Dermis blood vessel endothelial cell (primary cell): ENCODE data around the gene MED8. TPM values are rescaled to one million over a fixed set of nuclear protein-coding genes. Genes with fewer than 3 reads are reported as not detected.
A peak's percentile ranks its signal among the peaks of the same experiment; 100 is the strongest.
"Not testable (repeated sequence)": the region's sequence is repeated elsewhere in the genome, so short reads cannot be mapped to it uniquely, and the experiment has no call there.

Experiments used
- DNase-seq: peaks from one replicate; pipeline ENCODE4 v3.0.0; 2010
- total RNA-seq: library from RNA; depleted of rRNA; stranded (reverse); fragments of >200 nt; gene quantifications from 2 replicates; pipeline ENCODE4 v1.2.3, GENCODE V29; 2014

Gene MED8
- total RNA-seq, 1 donor from 2014 or later: 51.9 TPM

GRCh38 chr1:43421976-43422750 lies 32.6 kb upstream of the MED8 start:
- no peak for DNase-seq

DNA sequence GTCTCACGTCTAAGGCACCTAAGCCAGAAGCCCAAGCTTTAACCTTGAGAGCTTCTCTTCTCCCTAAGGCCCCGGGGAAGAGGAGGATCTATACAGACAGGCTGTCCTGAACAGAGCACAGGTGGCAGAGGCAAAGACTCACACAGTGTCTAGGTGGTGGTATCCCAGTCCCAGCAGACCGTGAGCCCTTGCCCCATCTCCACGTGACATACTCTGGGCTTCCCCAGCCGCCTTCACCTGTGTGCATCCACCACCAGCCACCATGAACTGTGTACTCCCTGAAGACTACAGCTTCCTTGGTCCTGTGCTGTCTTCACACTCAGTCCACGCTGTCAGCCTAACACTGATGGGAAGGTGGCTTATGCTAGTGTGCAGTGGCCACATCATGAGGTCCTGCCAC lies 31.8 kb upstream of the MED8 start:
- no peak for DNase-seq

- DNase-seq: no peak
Measured at GRCh38 chr1:43420874-43421273, 31.3 kb upstream of the MED8 start.

GRCh38 chr1:43419627-43420425 lies 30.2 kb upstream of the MED8 start:
- DNase-seq: no peak

- no peak for DNase-seq
Measured at GRCh38 chr1:43418858-43419257, 29.3 kb upstream of the MED8 start.

DNA sequence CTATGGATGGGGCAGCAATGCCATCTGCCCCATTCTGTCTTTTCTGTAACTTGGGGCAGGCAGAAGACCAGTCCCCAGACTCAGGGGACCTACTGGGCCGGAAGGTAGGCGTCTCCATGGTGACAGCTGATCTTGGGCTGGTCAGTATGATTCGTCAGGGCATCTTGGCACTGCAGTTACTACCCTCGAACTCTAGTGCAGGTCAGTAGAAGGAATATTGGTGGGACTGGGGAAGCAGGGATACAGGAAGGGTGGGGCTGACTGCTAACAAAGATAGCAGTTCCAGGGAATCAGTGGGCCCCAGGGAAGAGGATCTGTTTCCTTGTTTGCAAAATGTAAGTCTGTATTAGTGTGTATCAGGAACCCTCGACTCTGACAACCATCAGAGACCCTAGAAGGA lies 26.3 kb upstream of the MED8 start:
- no peak for DNase-seq

DNA sequence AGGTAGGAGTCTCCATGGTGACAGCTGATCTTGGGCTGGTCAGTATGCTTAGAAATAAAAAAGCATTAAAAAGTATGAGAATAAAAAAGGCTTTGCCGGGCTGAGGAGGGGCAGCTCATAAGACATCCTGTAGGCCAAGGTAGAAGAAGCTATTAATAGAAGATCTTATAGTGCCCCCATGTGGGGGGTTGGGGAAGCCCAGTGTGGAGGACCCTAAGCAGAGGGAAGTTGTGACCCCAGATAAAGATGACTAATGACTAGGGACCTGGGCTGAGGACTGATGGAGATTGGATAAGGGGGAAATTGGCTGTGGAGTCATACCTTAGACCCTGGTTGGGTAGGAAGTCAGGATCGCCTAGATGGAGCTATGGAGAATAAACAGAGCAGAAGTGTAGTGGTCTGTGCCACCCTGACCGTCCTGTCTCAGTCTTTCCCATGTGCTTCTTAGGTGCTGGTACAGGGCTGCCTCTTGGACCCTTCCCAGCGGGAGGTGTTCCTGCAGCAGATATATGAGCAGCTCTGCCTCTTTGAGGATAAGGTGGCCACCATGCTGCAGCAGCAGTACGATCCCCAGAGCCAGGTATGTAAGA lies 25.1 kb upstream of the MED8 start:
- peak; percentile 84 for DNase-seq

GRCh38 chr1:43413426-43413825 lies 23.8 kb upstream of the MED8 start:
- not testable (repeated sequence) for DNase-seq

- DNase-seq: peak; percentile 50
Measured at GRCh38 chr1:43410571-43410970, 21.0 kb upstream of the MED8 start.

GRCh38 chr1:43405876-43406234 lies 16.3 kb upstream of the MED8 start:
- DNase-seq: no peak

GRCh38 chr1:43405219-43405875 lies 15.7 kb upstream of the MED8 start:
- no peak for DNase-seq

DNA sequence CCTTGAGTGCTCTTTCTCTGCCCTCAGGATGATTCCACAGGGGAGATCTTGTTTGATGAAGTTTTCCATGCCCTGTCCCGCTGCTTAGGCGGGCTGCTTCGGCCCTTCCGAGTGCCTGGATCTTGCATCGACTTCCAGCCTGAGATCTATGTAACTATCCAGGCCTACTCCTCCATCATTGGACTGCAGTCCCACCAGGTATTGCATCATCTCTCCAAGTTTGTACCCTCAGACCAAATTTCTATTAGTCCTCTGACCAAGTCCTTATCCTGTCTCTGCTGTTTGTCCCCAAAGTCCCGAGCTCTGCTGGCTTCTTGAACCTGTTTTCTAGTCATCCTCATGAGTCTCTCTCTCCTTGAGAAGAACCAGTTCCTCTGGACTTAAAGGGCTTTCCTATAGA lies 14.8 kb upstream of the MED8 start:
- DNase-seq: no peak

DNA sequence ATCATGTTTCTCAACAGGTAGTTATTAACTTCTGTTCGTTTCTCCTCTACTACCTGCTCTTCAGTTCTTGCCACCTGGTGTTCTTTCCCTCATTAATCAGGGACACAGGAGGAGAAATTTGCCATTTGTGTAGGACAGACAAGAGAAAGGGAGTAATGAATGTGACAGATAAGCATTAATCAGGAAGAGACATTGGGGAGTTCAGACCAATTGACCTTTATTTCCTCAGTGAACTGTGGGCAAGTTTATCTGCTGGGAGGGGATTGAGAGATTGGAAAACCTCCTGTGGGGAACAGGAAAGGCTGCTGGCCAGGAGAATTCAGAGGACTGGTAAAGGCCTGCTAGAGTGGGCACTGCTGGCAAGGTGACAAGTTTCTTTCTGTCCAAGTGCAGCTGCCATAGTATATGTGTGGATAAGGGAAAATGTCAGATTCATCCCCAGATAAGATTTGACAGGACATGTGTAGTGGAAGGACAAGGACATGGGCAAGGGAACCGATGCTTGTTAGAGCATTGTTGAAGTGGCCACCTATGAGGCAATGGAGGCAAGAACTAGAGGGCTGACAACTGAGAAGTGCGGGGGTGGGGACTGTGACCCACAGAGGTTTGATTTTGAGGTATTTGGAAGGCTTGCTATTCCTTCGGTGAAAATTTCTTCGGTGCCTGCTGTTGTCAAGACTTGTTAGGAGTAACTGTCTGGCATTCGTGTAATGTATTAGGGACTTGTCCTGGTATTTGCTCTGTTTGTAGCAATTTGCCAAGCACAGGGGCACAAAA lies 12.7 kb upstream of the MED8 start:
- peak; percentile 32 for DNase-seq

GRCh38 chr1:43400441-43400840 lies 10.8 kb upstream of the MED8 start:
- DNase-seq: not testable (repeated sequence)

GRCh38 chr1:43398227-43398626 lies 8.6 kb upstream of the MED8 start:
- DNase-seq: no peak

DNA sequence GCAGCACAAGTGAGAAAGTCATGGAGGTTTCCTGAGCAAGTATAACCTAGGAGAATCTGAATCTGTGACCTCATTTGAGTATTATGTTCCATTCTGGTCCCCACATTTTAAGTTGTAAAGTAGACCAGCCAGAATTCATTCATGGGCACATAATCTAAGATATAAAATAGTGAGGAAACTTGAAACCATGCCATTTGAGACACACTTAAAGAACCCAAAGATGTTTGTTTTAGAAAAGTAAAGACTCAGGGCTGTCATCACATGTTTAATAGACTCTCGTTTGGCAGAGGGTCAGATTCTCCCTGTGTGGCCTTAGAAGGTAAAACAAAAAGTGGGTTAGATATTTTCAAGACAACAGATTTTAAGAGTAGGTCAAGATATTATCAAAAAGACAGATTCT lies 6.5 kb upstream of the MED8 start:
- DNase-seq: no peak

- DNase-seq: no peak
Measured at GRCh38 chr1:43395523-43395922, 5.9 kb upstream of the MED8 start.

DNA sequence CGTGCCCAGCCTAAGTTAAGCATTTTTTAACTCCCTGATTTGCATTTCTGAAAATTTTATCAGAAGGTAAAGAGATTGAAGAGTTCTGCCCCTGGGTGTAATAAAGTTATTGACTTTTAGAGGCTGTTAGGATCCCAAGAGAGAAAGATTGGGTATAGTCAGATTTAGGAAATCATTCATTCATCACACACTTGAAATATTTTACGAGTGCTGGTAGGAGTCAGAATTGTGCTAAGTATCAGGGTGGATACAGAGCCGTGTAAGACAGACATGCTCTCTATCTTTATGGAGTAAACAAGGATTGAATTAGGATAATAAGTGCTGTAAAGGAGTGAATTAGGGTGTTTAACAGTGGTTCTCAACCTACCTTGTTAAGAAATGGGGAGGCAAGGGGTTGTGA lies 3.1 kb upstream of the MED8 start:
- no peak for DNase-seq

DNA sequence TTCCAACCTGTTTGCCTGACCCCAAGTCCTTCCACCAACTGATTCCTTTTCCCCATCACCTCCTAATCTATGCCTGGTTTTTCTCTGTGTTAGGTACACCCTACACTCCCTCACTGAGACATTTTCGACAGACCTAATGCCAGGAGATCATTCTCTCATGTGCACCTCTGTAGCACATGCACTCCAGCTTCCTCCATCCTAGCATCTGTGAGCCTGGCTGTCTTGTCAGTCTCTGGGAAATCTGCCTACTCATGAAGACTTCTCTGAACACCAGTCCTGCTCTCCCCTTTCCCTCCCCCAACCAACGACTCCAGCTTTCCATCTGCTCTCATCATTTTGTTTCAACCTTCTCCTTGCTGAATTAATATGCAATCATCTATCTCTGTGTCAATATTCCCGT lies 987 bp downstream of the MED8 start:
- no peak for DNase-seq

DNA sequence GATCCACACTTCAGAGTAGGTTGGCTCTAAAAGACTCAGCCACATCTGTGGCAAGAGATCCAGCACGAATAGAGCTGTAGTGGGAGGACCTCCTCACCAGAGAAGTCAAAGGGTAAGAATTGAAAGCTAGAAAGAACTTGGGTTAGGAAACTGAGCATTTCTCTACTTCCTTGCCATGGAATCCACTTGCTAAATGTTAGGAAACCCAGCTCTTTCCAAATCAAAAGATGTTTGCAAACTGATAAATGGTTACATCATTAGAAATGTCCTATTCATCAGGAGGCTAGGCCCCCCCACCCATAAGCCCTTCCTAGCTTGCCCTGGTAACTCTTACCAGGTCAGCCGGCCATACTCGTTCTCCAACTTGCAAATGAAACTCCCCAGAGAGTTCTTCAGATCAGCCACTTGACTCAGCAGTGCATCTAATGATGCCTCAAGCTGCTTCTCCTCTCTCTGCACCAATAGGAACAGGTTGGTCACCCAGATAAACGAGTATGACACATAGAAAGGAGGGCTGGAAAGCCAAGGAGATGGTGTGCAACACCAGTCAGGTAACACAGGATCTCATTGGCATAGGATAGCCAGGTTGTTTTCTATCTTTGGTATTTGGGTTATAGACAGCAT lies 1.5 kb downstream of the MED8 start:
- no peak for DNase-seq

DNA sequence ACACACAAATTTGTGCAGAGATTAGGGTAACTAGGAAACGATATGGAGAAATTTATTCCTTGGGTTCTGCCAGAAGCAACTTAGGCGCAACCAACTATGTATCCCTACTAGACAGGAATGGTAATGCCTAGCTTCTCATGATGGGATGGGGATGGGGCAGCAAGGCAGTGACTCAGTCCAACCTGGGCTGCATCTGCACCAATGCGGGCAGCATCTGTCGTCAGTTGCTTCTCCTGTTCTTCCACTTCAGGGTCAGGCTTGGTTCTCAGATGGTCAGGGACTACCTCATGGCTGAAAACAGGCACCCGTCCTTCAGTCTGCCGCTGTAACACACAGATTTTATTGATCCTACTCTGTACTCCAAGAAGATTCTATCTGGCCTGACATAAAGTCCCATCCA lies 2.9 kb downstream of the MED8 start:
- DNase-seq: no peak

DNA sequence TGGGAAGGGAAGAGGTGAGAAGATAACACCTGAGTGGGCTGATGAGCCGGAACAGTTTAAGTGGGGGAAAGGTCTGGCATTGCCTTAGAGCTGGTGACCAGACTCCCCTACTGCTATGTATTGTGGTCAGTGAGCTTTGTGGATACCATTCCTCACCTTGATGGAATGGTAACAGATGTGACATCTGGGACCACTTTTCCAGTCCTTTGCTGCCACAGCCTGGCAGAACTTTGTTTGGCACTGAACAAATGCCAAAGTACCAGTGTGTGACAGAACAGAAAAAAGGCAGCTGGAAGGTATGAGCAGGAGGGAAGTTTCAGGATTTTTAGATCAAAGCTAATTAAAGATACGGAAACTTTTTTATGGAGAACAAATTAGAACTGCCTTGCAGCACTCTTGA lies 6.2 kb downstream of the MED8 start:
- peak; percentile 34 for DNase-seq
